Measurements from ENCODE around the gene B3GALNT2. TPM values are rescaled to one million over a fixed set of nuclear protein-coding genes. Genes with fewer than 3 reads are reported as not detected.

The B3GALNT2 gene
- total RNA-seq, 2 experiments from 2014 or later = 10.1 to 12.0 TPM

DNA sequence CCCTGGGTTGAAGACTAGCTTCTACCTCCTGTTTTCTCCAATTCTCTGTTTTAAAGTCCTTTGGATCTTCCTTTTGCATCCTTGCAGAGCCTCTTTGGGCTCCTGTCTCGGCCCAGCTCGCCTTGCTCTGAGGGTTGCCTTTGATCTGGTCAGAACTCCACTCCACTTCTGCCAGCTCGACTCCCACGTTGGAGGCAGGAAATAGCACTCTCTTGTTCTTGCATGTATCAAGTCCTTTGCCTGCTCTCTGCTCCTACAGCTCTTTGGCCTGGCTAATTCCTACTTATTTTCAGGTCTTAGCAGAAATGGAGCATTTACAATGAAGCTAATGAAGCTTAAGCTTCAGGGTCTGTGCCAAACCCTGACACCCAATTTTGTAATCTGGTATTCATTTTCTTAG is 21.1 kb upstream of the B3GALNT2 start:
- CTCF ChIA-PET = interaction anchor here (0.9 kb wide), 2 partner anchors 28 to 33 kb away, joined by 3 read pairs; no protein-coding TSS in a partner anchor

DNA sequence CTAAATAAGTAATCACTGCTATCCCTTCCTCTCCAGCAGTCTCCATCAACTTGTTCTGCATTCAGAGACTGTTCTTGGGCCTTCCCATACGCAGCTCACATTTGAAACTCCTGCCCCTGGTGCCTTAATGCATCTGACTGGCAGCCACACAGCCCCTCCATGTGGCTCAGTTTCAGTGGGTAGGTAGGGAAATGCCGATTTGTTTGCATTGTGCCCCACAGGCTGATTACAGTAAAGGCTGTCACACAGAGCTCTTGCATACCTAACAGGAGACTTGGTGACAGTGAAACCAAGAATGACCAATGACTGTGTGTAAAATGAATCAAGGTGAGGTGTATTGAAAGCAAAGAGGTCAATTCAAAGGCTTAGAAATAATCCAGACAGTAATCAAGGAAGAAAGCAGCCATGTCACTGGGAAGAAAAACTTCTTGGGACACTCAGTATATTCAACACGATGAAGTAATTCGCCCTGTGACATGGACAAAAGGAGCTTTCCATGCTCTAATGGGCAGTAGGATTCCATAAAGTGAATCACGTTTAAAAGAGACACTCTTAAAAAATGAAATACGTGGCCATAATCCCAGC is 12.7 kb upstream of the B3GALNT2 start:
- no peak overlapping the region for H3K4me3 Mint-ChIP-seq
- H3K27me3 Mint-ChIP-seq = no peaks in the 10 kb centered on the region
- no peaks in the 10 kb centered on the region for H3K9me3 Mint-ChIP-seq (ENCODE audit: low read depth)
- ChIA-PET POLR2A (no interaction called here), CTCF (interaction anchor here (0.6 to 1.0 kb wide), 2 partner anchors 324 to 456 kb away, joined by 3 read pairs; no protein-coding TSS in a partner anchor)
- ATAC-seq (no peak), DNase-seq (no peak)
- intact Hi-C loops (cut with DNase I, micrococcal nuclease) = no loop called here
- no peak overlapping the region for H3K27ac Mint-ChIP-seq
- no peaks in the 10 kb centered on the region for H3K36me3 Mint-ChIP-seq (ENCODE audit: low read depth)
- H3K4me1 Mint-ChIP-seq = peaks cover 4% of the 10 kb centered on the region

More for the DNA sequence above, 21.1 kb upstream of the B3GALNT2 start:
- Mint-ChIP-seq H3K27ac (no peak overlapping the region), H3K36me3 (ENCODE audit: low read depth) (no peaks in the 10 kb centered on the region), H3K9me3 (ENCODE audit: low read depth) (no peaks in the 10 kb centered on the region), H3K4me3 (no peak overlapping the region), H3K27me3 (no peaks in the 10 kb centered on the region), H3K4me1 (no peaks in the 10 kb centered on the region)
- DNase-seq (no peak), ATAC-seq (no peak)
- intact Hi-C loops (cut with DNase I, micrococcal nuclease) = no loop called here
- POLR2A ChIA-PET = no interaction called here

DNA sequence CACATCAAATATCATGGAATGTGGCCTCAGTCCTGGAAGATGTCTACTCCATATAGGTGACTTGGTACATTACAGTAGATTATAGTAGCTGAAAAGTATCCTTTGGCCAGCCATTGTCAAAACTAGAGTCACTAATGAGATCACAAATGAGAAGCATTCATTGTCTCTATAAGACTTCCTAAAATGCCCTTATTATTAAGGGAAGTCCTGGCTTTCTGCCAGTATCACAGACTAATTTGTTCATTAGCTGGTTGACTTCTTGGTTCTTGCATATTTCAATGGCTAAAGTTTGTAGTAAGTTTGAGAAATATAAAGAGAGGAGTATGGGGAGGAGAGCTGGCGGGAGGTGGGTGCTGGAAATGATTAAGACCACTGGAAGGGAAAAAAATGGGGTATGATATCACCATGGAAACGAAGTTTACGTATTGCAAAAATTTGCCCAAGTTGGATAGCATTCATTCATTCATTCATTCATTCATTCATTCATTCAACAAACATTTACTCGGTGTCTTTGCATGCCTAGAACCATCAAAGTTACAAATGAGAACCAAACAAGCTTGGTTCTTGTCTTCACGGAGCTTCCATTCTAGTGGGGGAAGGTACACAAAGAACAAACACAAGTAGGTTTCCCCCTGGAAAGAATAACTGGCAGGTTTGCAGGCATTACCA is 11.7 kb upstream of the B3GALNT2 start:
- Mint-ChIP-seq H3K36me3 (ENCODE audit: low read depth) (no peaks in the 10 kb centered on the region), H3K27ac (no peak overlapping the region), H3K27me3 (no peaks in the 10 kb centered on the region), H3K4me3 (no peak overlapping the region), H3K4me1 (peaks cover 4% of the 10 kb centered on the region), H3K9me3 (ENCODE audit: low read depth) (no peaks in the 10 kb centered on the region)
- no peak for DNase-seq
- intact Hi-C loops (cut with DNase I, micrococcal nuclease) = loop anchor here in 1 of 2 experiments (1.0 kb wide), 1 partner anchor 219 kb away; no protein-coding TSS in a partner anchor
- no peak for ATAC-seq
- ChIA-PET POLR2A (interaction anchor here (0.6 kb wide), 1 partner anchor 74 kb away, joined by 3 read pairs; no protein-coding TSS in a partner anchor), CTCF (interaction anchor here (1.0 to 1.1 kb wide), 2 partner anchors 84 to 456 kb away, joined by 3 to 7 read pairs; no protein-coding TSS in a partner anchor)

DNA sequence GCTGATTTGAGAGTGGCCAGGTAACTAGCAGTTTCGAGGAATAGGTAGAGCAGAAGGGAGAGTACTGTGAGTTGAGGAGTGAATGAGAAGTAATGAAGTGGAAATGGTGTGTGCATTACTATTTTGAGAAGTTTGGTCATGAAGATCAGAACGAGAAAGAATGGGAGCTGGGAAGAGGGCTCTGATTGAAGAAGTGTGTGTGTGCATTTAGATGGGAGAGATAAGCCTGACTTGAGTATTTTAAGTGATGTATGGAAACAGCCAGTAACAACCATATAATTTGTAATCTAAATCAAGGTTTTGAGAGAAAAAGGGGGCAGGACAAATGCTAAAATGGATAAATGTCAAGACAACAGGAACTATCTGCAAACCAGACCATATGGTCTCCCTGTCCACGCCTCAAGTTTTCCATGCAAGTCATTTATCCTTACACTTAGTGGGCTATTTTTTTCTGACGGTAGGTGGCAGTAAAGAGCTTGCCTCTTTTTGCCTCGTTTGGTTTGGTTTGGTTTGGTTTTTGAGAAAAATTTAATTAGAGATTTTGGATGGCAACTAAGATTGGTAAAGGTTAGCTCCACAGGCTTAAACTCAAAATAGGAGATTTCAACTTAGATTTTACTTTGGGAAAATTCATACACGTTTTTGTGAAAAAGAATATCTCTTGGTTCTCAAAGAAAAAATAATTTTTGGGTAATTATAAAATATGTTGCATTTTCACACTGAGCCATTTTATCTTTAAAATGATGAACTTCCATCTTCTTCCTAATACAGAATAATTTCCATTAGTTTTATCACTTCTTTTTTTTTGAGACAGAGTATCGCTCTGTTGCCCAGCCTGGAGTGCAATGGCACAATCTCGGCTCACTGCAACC is 9.5 kb upstream of the B3GALNT2 start:
- Mint-ChIP-seq H3K27me3 (peaks cover 2% of the 10 kb centered on the region), H3K36me3 (ENCODE audit: low read depth) (no peaks in the 10 kb centered on the region), H3K27ac (no peak overlapping the region), H3K4me1 (peaks cover 4% of the 10 kb centered on the region), H3K9me3 (ENCODE audit: low read depth) (no peaks in the 10 kb centered on the region), H3K4me3 (no peak overlapping the region)
- intact Hi-C loops (cut with DNase I, micrococcal nuclease) = loop anchor here (1.0 to 5.0 kb wide), 5 partner anchors 89 to 457 kb away; no protein-coding TSS in a partner anchor
- POLR2A ChIA-PET = interaction anchor here (1.1 kb wide), 1 partner anchor 14 kb away, joined by 4 read pairs; no protein-coding TSS in a partner anchor
- DNase-seq (peak; percentile 50), ATAC-seq (peak; percentile 79)
- CTCF ChIA-PET = interaction anchor here (0.5 to 1.6 kb wide), 21 partner anchors 9 to 564 kb away, joined by 3 to 9 read pairs (median 3); partner anchors contain the start of gene B3GALNT2

DNA sequence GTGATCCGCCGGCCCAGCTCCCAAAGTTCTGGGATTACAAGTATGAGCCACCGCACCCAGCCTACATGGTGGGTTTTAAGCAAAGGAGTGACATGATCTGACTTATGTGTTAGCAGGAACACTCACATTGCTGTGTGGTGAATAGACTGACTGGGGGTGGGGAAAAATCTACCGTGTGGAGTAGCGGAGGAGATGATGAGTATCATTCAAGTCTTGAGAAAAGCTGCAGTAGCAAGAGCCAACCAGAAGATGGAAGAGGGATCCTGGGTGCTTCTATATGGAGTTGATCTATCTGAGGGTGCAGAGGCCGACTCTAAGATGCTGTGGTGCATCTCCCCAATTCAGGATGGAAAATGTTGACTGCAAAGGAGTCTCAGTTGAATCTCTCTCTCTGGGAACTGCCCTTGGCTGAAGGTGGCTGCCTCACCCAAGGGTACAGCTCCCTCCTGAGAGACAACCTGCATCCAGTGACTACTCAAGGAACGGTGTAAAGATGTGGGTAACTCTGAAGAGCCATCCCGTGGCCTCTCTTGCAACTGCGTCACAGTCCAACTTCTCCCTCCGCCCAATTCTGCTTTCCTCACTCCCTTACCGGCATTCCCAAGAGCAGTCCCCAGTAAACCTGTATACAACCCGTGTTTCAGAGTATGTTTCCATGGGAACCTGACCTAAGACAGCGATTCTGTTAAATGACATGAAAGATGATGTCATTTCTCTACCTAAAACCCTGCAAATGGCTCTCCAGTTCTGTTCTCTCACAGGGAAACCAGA is 7.4 kb upstream of the B3GALNT2 start:
- Mint-ChIP-seq H3K4me1 (peaks cover 7% of the 10 kb centered on the region), H3K4me3 (no peak overlapping the region), H3K9me3 (ENCODE audit: low read depth) (no peaks in the 10 kb centered on the region), H3K36me3 (ENCODE audit: low read depth) (no peaks in the 10 kb centered on the region), H3K27me3 (peaks cover 2% of the 10 kb centered on the region), H3K27ac (no peak overlapping the region)
- intact Hi-C loops (cut with DNase I, micrococcal nuclease) = loop anchor here (2.0 to 5.0 kb wide), 3 partner anchors 91 to 459 kb away; no protein-coding TSS in a partner anchor
- ChIA-PET CTCF (interaction anchor here (0.7 kb wide), 1 partner anchor 460 kb away, joined by 3 read pairs; no protein-coding TSS in a partner anchor), POLR2A (no interaction called here)
- no peak for DNase-seq
- peak; percentile 37 for ATAC-seq

DNA sequence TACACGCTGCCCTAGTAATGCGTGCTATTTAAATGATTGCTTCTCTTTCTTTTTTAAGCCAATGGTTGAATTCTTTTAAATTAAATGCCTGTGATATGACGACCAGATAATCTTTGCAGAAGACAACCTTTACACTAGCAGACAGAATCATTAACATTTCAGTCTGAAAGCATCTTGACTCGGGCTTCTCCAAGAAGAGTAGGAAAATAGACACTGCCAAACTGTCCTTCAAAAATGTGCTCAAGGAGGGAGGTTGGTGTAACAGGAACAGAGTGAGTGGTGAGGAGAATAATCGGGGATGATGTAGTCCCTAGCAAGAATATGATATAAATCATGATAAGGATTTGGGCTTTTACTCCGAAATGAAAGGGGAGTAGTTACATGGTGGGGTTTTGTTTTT is 6.6 kb upstream of the B3GALNT2 start:
- Mint-ChIP-seq H3K4me1 (peaks cover 14% of the 10 kb centered on the region), H3K36me3 (ENCODE audit: low read depth) (no peaks in the 10 kb centered on the region), H3K27ac (no peak overlapping the region), H3K27me3 (peaks cover 2% of the 10 kb centered on the region), H3K9me3 (ENCODE audit: low read depth) (no peaks in the 10 kb centered on the region), H3K4me3 (no peak overlapping the region)
- CTCF ChIA-PET = no interaction called here
- POLR2A ChIA-PET = no interaction called here
- DNase-seq = no peak
- ATAC-seq = no peak
- intact Hi-C loops (cut with DNase I, micrococcal nuclease) = loop anchor here in 1 of 2 experiments (5.0 kb wide), 2 partner anchors 91 to 331 kb away; no protein-coding TSS in a partner anchor

DNA sequence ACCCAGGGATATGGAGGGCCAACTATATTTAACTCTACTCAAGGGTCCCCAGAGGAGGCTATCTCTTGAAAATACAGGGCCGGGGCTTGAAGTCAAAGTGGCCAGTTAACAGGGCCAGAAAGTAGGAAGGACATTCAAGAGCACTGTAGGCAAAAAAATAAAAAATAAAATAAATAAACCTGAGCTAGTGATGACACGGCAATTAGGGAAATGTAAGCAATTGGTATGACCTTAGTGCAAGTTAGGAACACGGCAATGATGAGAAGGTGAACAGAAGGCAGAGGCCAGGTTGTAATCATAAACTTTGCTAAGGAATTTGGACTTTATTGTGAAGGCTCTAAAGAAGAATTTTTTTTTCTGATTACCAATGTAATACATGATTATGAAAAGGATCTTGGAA is 3.4 kb upstream of the B3GALNT2 start:
- no peak for ATAC-seq
- no peak for DNase-seq
- Mint-ChIP-seq H3K4me1 (peaks cover 18% of the 10 kb centered on the region), H3K36me3 (ENCODE audit: low read depth) (no peaks in the 10 kb centered on the region), H3K27ac (no peak overlapping the region), H3K27me3 (peaks cover 2% of the 10 kb centered on the region), H3K9me3 (ENCODE audit: low read depth) (no peaks in the 10 kb centered on the region), H3K4me3 (no peak overlapping the region)
- CTCF ChIA-PET = no interaction called here
- POLR2A ChIA-PET = no interaction called here
- intact Hi-C loops (cut with DNase I, micrococcal nuclease) = loop anchor here (10.0 kb wide), 2 partner anchors 1017 to 1287 kb away; partner anchors contain the start of genes LGALS8 (in 1 of the 2) and MTR (in 1 of the 2)

DNA sequence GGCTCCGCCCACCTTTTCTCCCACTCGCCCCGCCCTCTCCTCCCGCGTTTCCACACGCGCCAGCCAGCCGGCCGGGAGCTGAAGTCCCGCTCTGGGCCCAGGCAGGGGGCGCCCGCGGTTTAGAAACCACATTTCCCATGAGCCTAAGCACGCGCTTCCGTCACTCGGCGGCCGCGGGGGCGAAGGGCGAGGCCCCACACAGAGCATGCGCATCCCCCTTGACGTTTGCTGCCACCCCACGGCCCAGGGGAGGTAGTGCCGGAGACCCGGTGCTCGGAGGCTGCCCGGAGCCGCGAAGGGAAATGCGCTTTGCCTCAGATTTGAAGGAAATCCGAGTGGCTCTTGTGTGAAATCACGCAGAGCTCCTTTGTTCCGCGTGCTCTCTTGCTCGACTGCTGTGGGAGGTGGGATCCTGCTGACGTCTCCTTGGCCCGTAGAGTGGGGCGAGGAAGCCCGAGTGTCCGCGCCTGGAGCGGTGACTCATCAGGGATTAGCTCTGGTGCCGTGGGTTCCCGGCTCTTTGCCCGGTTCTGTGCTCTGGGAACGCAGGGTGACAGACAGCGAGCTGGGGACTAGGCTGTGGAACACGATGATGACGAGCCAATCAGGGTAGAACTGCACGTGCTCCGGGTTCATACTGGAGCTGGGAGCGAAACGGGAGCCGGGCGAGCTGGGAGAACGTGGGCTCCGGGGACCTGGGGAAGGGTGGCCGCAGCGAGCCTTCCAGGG is 406 bp upstream of the B3GALNT2 start:
- peak overlapping the region; percentile 98 for H3K27ac Mint-ChIP-seq
- POLR2A ChIA-PET = interaction anchor here (0.6 to 1.6 kb wide), 13 partner anchors 11 to 493 kb away, joined by 3 to 7 read pairs (median 4); partner anchors contain the start of genes ARID4B, GGPS1 and LYST
- CTCF ChIA-PET = interaction anchor here (0.5 to 3.2 kb wide), 19 partner anchors 9 to 1757 kb away, joined by 3 to 13 read pairs (median 3); partner anchors contain the start of gene COA6
- no peaks in the 10 kb centered on the region for H3K9me3 Mint-ChIP-seq (ENCODE audit: low read depth)
- H3K27me3 Mint-ChIP-seq = no peaks in the 10 kb centered on the region
- H3K4me1 Mint-ChIP-seq = peaks cover 30% of the 10 kb centered on the region
- ATAC-seq (peak; percentile 89), DNase-seq (peak; percentile 99)
- peak overlapping the region; percentile 93 for H3K4me3 Mint-ChIP-seq
- H3K36me3 Mint-ChIP-seq (ENCODE audit: low read depth) = no peaks in the 10 kb centered on the region
- intact Hi-C loops (cut with DNase I, micrococcal nuclease) = loop anchor here (1.0 to 10.0 kb wide), 18 partner anchors 138 to 1290 kb away; partner anchors contain the start of genes ARID4B (in 2 of the 2), GGPS1 (in 2 of the 2), MTR (in 2 of the 2) and ERO1B (in 1 of the 2)

DNA sequence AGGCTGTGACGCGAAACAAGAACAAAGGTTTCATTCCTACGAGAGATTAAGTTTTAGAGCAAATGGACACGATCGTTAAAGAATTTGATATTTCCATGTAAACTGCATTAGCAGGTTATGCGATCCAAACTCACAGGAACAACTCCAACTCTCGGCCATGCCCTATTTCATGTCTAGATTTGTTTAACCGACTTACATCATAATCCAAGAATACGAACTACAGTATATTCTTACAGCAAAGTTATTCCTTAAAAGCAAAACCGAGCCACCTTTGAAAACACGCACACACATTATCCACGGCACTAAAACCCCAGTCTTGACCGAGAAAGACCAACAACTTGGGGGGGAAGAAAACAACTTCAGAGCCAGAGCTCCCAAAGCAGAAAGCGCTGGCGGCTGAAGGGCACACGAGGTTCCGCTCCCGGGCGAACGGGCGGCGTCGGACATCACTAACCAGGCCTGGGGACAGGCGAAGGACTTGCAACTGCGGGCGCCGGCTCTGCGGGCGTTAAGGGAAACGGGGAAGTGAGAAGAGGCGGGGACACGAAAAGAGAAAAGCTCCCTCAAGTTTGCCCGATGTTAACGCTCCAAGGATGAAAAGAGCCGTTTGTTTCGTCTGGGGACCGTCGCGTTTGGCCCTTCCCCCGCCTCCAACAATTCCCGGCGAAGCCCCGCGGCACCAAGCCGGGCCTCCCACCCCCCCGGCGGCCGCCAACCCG is 690 bp downstream of the B3GALNT2 start:
- ATAC-seq (no peak), DNase-seq (peak; percentile 52)
- ChIA-PET POLR2A (interaction anchor here (0.6 to 1.6 kb wide), 7 partner anchors 10 to 1045 kb away, joined by 3 to 5 read pairs (median 4); partner anchors contain the start of genes ARID4B and GGPS1), CTCF (interaction anchor here (0.7 to 3.2 kb wide), 10 partner anchors 8 to 1756 kb away, joined by 3 to 13 read pairs (median 3); no protein-coding TSS in a partner anchor)
- peak overlapping the region; percentile 93 for H3K4me3 Mint-ChIP-seq
- H3K27ac Mint-ChIP-seq = peak overlapping the region; percentile 85
- no peaks in the 10 kb centered on the region for H3K9me3 Mint-ChIP-seq (ENCODE audit: low read depth)
- intact Hi-C loops (cut with DNase I, micrococcal nuclease) = loop anchor here (1.0 to 10.0 kb wide), 18 partner anchors 137 to 1291 kb away; partner anchors contain the start of genes ARID4B (in 2 of the 2), GGPS1 (in 2 of the 2), MTR (in 2 of the 2) and ERO1B (in 1 of the 2)
- H3K4me1 Mint-ChIP-seq = peaks cover 30% of the 10 kb centered on the region
- no peaks in the 10 kb centered on the region for H3K27me3 Mint-ChIP-seq
- H3K36me3 Mint-ChIP-seq (ENCODE audit: low read depth) = no peaks in the 10 kb centered on the region

Measured in activated CD4-positive, alpha-beta T cell treated with anti-CD3 and anti-CD28 coated beads for 36 hours (primary cell).